GM23338 (cell line): ENCODE data around the gene TEKT3. TPM values are rescaled to one million over a fixed set of nuclear protein-coding genes. Genes with fewer than 3 reads are reported as not detected.

Experiments
- ATAC-seq: fragments of 200-7000 bp; cut with Tn5 transposase; 3 replicates; pipeline ENCODE4 v1.9.1; 2020
- DNase-seq: peaks from one replicate; pipeline ENCODE4 v3.0.0-alpha.2; 2015; ENCODE audit warnings: low spot score
- H2AFZ ChIP-seq: fragments of 200-600 bp; sonication (generic); 2 replicates; pipeline ENCODE4 v1.8.0; 2016; ENCODE audit warnings: antibody characterized with exemption, mild to moderate bottlenecking, moderate library complexity
- H3F3A ChIP-seq: fragments of 200-600 bp; sonication (generic); replicated peaks from 2 replicates; pipeline ENCODE4 v1.8.0; 2017; ENCODE audit warnings: antibody characterized with exemption, mixed run types, low read depth
- H3K27ac ChIP-seq: fragments of 200-600 bp; sonication (generic); 2 replicates; pipeline ENCODE4 v1.6.1; 2016; ENCODE audit warnings: low read depth
- H3K27me3 ChIP-seq: fragments of 200-600 bp; sonication (generic); 2 replicates; pipeline ENCODE4 v1.8.0; 2016; ENCODE audit warnings: mild to moderate bottlenecking, mixed run types, moderate library complexity; ENCODE audit not compliant: insufficient read depth
- H3K36me3 ChIP-seq: fragments of 200-600 bp; sonication (generic); 2 replicates; pipeline ENCODE4 v1.8.0; 2016; ENCODE audit warnings: mild to moderate bottlenecking; ENCODE audit not compliant: insufficient read depth
- H3K4me1 ChIP-seq: fragments of 200-600 bp; sonication (generic); 2 replicates; pipeline ENCODE4 v1.8.0; 2016; ENCODE audit warnings: mild to moderate bottlenecking, moderate library complexity; ENCODE audit not compliant: insufficient read depth
- H3K4me2 ChIP-seq: fragments of 200-600 bp; sonication (generic); 2 replicates; pipeline ENCODE4 v1.7.1; 2017; ENCODE audit warnings: mixed run types
- H3K4me3 ChIP-seq: fragments of 200-600 bp; sonication (generic); 2 replicates; pipeline ENCODE4 v1.6.1; 2016; ENCODE audit warnings: mixed run types
- H3K79me2 ChIP-seq: fragments of 200-600 bp; sonication (generic); replicated peaks from 2 replicates; pipeline ENCODE4 v1.8.0; 2017; ENCODE audit warnings: mild to moderate bottlenecking; ENCODE audit not compliant: insufficient read depth
- H3K9me2 ChIP-seq: fragments of 200-600 bp; sonication (generic); 2 replicates; pipeline ENCODE4 v1.8.0; 2017; ENCODE audit not compliant: insufficient read depth
- H4K20me1 ChIP-seq: fragments of 200-600 bp; sonication (generic); replicated peaks from 2 replicates; pipeline ENCODE4 v1.8.0; 2017; ENCODE audit warnings: mild to moderate bottlenecking; ENCODE audit not compliant: insufficient read depth
- H3K27ac Mint-ChIP-seq: 2 replicates; pipeline ENCODE4 v1.8.0; 2020; ENCODE audit warnings: inconsistent platforms, mild to moderate bottlenecking, moderate library complexity, mixed read lengths
- H3K27me3 Mint-ChIP-seq: 3 replicates; pipeline ENCODE4 v1.8.0; 2022; ENCODE audit warnings: low read depth, mild to moderate bottlenecking, moderate library complexity, mixed read lengths, inconsistent platforms; ENCODE audit not compliant: insufficient read depth, poor library complexity
- H3K36me3 Mint-ChIP-seq: 3 replicates; pipeline ENCODE4 v1.8.0; 2021; ENCODE audit warnings: low read depth, mild to moderate bottlenecking, inconsistent platforms, moderate library complexity, mixed read lengths
- H3K4me1 Mint-ChIP-seq: 3 replicates; pipeline ENCODE4 v1.8.0; 2020; ENCODE audit warnings: mild to moderate bottlenecking, inconsistent platforms, mixed read lengths
- H3K4me3 Mint-ChIP-seq: 3 replicates; pipeline ENCODE4 v1.8.0; 2021; ENCODE audit warnings: moderate library complexity, mild to moderate bottlenecking, inconsistent platforms, mixed read lengths
- H3K9me3 Mint-ChIP-seq: 3 replicates; pipeline ENCODE4 v1.8.0; 2020; ENCODE audit warnings: moderate library complexity, mild to moderate bottlenecking, inconsistent platforms, mixed read lengths
- CREB1 ChIP-seq: fragments of 250-450 bp; sonication (Bioruptor Pico); IDR thresholded peaks from 2 replicates; pipeline ENCODE4 v1.5.0; 2020; ENCODE audit warnings: low read depth, mild to moderate bottlenecking, moderate library complexity
- ETS1 ChIP-seq: IDR thresholded peaks from 2 replicates; pipeline ENCODE4 v1.6.1; 2016; ENCODE audit warnings: antibody characterized with exemption
- EZH2 ChIP-seq: fragments of 200-600 bp; sonication (generic); IDR thresholded peaks from one replicate; pipeline ENCODE4 v1.8.0; 2017; ENCODE audit warnings: antibody characterized with exemption, mild to moderate bottlenecking, low read depth; ENCODE audit not compliant: unreplicated experiment
- ZNF114 ChIP-seq: fragments of 250-450 bp; sonication (Bioruptor Pico); IDR thresholded peaks from 2 replicates; pipeline ENCODE4 v1.5.0; 2020; ENCODE audit warnings: mild to moderate bottlenecking, moderate library complexity
- ZNF331 ChIP-seq: fragments of 250-450 bp; sonication (Bioruptor Pico); IDR thresholded peaks from 2 replicates; pipeline ENCODE4 v1.5.0; 2020; ENCODE audit warnings: low read depth, mild to moderate bottlenecking, moderate library complexity
- polyA plus RNA-seq: library from polyadenylated mRNA; unstranded; fragments of >200 nt; fragmentation: Nextera tagmentation; extraction: Ambion mirVana; gene quantifications from 2 replicates; pipeline ENCODE4 v1.2.1, GENCODE V29; 2016
- total RNA-seq: library from RNA; depleted of rRNA; stranded (reverse); fragments of >200 nt; shearing (Covaris generic); gene quantifications from 2 replicates; pipeline ENCODE4 v1.2.3, GENCODE V29; 2014
- TF ChIP-seq, protein P1 (sequence below), 2 experiments: fragments of 200-600 bp in 1 of 2; sonication (generic) in 1 of 2; conservative IDR thresholded peaks; 2 replicates each; pipeline versions ENCODE4 v1.5.1 to v1.6.1; 2016 to 2017; ENCODE audit warnings: antibody characterized with exemption in 2 of 2, low read depth in 2 of 2, mild to moderate bottlenecking in 2 of 2, moderate library complexity in 1 of 2
- TF ChIP-seq, protein P2 (sequence below): fragments of 250-450 bp; sonication (Bioruptor Pico); IDR thresholded peaks from 2 replicates; pipeline ENCODE4 v1.5.0; 2020; ENCODE audit warnings: mild to moderate bottlenecking, moderate library complexity
- TF ChIP-seq, protein P3 (sequence below): IDR thresholded peaks from one replicate; pipeline ENCODE4 v1.6.1; 2018; ENCODE audit warnings: antibody characterized with exemption; ENCODE audit not compliant: unreplicated experiment

The TEKT3 gene
- total and polyA plus RNA-seq, 2 experiments from 2014 or later = 1.6 to 2.0 TPM

GRCh38 chr17:15293558-15293957, 47.8 kb downstream of the TEKT3 start:
- DNase-seq (no peak), ATAC-seq (no peak)
- H2AFZ ChIP-seq = no peak overlapping the region
- no peaks in the 10 kb centered on the region for H3K36me3 ChIP-seq
- no peak overlapping the region for H3K4me2 ChIP-seq
- H4K20me1 ChIP-seq = no peaks in the 10 kb centered on the region
- no peaks in the 10 kb centered on the region for H3F3A ChIP-seq
- Mint-ChIP-seq H3K9me3 (no peaks in the 10 kb centered on the region; the same call in 1 of the 3 replicates), H3K27ac (no peak overlapping the region), H3K27me3 (peaks cover 4% of the 10 kb centered on the region), H3K4me3 (no peak overlapping the region), H3K4me1 (peaks cover 9% of the 10 kb centered on the region; the same call in 2 of the 3 replicates), H3K36me3 (no peaks in the 10 kb centered on the region)
- no peak overlapping the region for H3K27ac ChIP-seq
- TF ChIP-seq CREB1 (CRISPR knock-in tag) (no peak), ZNF114 (CRISPR knock-in tag) (no peak), ZNF331 (no peak), ETS1 (no peak), EZH2 (no peak)
- TF ChIP-seq, protein P1, sequence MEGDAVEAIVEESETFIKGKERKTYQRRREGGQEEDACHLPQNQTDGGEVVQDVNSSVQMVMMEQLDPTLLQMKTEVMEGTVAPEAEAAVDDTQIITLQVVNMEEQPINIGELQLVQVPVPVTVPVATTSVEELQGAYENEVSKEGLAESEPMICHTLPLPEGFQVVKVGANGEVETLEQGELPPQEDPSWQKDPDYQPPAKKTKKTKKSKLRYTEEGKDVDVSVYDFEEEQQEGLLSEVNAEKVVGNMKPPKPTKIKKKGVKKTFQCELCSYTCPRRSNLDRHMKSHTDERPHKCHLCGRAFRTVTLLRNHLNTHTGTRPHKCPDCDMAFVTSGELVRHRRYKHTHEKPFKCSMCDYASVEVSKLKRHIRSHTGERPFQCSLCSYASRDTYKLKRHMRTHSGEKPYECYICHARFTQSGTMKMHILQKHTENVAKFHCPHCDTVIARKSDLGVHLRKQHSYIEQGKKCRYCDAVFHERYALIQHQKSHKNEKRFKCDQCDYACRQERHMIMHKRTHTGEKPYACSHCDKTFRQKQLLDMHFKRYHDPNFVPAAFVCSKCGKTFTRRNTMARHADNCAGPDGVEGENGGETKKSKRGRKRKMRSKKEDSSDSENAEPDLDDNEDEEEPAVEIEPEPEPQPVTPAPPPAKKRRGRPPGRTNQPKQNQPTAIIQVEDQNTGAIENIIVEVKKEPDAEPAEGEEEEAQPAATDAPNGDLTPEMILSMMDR (conservative IDR thresholded peaks at IDR 0.05; ENCODE audit: low read depth in 2 of 2) = no peak
- TF ChIP-seq, protein P2, sequence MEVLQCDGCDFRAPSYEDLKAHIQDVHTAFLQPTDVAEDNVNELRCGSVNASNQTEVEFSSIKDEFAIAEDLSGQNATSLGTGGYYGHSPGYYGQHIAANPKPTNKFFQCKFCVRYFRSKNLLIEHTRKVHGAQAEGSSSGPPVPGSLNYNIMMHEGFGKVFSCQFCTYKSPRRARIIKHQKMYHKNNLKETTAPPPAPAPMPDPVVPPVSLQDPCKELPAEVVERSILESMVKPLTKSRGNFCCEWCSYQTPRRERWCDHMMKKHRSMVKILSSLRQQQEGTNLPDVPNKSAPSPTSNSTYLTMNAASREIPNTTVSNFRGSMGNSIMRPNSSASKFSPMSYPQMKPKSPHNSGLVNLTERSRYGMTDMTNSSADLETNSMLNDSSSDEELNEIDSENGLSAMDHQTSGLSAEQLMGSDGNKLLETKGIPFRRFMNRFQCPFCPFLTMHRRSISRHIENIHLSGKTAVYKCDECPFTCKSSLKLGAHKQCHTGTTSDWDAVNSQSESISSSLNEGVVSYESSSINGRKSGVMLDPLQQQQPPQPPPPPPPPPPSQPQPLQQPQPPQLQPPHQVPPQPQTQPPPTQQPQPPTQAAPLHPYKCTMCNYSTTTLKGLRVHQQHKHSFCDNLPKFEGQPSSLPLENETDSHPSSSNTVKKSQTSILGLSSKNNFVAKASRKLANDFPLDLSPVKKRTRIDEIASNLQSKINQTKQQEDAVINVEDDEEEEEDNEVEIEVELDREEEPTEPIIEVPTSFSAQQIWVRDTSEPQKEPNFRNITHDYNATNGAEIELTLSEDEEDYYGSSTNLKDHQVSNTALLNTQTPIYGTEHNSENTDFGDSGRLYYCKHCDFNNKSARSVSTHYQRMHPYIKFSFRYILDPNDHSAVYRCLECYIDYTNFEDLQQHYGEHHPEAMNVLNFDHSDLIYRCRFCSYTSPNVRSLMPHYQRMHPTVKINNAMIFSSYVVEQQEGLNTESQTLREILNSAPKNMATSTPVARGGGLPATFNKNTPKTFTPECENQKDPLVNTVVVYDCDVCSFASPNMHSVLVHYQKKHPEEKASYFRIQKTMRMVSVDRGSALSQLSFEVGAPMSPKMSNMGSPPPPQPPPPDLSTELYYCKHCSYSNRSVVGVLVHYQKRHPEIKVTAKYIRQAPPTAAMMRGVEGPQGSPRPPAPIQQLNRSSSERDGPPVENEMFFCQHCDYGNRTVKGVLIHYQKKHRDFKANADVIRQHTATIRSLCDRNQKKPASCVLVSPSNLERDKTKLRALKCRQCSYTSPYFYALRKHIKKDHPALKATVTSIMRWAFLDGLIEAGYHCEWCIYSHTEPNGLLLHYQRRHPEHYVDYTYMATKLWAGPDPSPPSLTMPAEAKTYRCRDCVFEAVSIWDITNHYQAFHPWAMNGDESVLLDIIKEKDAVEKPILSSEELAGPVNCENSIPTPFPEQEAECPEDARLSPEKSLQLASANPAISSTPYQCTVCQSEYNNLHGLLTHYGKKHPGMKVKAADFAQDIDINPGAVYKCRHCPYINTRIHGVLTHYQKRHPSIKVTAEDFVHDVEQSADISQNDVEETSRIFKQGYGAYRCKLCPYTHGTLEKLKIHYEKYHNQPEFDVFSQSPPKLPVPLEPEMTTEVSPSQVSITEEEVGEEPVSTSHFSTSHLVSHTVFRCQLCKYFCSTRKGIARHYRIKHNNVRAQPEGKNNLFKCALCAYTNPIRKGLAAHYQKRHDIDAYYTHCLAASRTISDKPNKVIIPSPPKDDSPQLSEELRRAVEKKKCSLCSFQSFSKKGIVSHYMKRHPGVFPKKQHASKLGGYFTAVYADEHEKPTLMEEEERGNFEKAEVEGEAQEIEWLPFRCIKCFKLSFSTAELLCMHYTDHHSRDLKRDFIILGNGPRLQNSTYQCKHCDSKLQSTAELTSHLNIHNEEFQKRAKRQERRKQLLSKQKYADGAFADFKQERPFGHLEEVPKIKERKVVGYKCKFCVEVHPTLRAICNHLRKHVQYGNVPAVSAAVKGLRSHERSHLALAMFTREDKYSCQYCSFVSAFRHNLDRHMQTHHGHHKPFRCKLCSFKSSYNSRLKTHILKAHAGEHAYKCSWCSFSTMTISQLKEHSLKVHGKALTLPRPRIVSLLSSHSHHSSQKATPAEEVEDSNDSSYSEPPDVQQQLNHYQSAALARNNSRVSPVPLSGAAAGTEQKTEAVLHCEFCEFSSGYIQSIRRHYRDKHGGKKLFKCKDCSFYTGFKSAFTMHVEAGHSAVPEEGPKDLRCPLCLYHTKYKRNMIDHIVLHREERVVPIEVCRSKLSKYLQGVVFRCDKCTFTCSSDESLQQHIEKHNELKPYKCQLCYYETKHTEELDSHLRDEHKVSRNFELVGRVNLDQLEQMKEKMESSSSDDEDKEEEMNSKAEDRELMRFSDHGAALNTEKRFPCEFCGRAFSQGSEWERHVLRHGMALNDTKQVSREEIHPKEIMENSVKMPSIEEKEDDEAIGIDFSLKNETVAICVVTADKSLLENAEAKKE (CRISPR knock-in tag) = no peak
- TF ChIP-seq, protein P3, sequence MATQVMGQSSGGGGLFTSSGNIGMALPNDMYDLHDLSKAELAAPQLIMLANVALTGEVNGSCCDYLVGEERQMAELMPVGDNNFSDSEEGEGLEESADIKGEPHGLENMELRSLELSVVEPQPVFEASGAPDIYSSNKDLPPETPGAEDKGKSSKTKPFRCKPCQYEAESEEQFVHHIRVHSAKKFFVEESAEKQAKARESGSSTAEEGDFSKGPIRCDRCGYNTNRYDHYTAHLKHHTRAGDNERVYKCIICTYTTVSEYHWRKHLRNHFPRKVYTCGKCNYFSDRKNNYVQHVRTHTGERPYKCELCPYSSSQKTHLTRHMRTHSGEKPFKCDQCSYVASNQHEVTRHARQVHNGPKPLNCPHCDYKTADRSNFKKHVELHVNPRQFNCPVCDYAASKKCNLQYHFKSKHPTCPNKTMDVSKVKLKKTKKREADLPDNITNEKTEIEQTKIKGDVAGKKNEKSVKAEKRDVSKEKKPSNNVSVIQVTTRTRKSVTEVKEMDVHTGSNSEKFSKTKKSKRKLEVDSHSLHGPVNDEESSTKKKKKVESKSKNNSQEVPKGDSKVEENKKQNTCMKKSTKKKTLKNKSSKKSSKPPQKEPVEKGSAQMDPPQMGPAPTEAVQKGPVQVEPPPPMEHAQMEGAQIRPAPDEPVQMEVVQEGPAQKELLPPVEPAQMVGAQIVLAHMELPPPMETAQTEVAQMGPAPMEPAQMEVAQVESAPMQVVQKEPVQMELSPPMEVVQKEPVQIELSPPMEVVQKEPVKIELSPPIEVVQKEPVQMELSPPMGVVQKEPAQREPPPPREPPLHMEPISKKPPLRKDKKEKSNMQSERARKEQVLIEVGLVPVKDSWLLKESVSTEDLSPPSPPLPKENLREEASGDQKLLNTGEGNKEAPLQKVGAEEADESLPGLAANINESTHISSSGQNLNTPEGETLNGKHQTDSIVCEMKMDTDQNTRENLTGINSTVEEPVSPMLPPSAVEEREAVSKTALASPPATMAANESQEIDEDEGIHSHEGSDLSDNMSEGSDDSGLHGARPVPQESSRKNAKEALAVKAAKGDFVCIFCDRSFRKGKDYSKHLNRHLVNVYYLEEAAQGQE = no peak
- no peak overlapping the region for H3K4me3 ChIP-seq
- no peaks in the 10 kb centered on the region for H3K4me1 ChIP-seq
- H3K9me2 ChIP-seq = peaks cover 10% of the 10 kb centered on the region
- H3K79me2 ChIP-seq = no peaks in the 10 kb centered on the region
- H3K27me3 ChIP-seq = no peaks in the 10 kb centered on the region
